ENCODE data around the gene BORCS5.
"Not testable (repeated sequence)": the region's sequence is repeated elsewhere in the genome, so short reads cannot be mapped to it uniquely, and the experiment has no call there.

BORCS5 gene

DNA sequence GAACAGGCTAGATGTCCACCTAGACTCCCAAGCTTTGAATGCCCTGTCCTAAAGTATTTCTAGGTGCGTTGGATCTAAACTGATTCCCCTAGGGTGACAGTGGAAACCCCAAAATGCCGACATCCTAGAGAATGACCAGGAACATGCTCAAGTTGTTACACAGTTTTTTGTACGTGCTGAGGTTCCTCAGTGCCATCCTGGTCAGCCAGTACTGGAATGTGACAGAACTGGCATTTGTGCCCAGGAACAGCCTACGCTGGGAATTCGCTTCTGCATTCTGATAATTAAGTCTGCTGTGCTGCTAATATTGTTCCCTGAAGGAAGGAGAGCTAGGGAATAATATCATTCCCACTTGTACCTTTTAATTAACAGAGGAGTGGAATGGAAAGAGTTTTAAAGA is 40.3 kb downstream of the BORCS5 start:
- DNase-seq = no peak

- DNase-seq = no peak
Observed at GRCh38 chr12:12398026-12398859, 41.4 kb downstream of the BORCS5 start.

DNA sequence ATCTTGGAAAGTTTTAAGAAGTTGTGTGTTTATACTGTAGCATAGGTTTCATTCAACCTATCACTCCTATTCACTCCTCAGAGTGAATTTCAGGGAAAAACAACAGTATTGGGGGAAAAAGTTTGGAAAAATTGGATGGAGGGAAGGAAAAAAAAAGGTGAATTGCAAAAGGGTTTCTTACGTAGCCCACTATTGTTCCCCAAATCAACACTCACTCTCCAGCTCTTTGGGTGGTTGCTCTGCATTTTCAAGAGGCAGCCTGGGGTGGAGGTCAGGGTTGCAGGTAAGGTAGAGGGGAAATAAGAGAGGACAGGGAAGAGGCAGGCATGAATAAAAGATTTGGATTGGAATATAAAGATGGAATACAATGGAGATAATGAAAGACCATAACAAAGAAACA is 42.3 kb downstream of the BORCS5 start:
- DNase-seq = no peak

DNA sequence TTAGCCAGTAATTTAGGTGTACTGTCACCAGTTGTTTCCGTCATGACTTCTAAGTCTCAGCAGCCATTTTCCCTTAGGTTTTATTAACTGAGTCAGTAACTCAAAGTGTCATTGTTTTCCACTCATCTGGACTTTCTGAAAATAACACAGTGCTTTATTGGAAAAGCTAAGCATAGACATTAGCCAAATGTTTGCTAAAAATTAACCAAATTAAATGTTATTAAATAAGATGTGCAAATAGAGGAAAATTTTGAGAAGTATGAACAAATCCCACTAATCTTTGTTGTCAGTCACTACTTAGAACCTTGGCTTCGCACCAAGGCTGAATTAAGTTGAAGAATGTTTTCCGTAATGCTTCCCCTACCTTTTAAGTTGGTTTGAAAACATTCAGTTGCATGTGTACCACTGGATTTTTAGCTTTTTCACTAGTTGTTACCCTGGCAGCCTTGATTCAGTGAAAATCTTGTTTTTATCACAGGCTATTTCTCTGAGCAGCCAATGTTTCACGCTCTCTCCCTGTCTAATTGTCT is 43.0 kb downstream of the BORCS5 start:
- no peak for DNase-seq

DNA sequence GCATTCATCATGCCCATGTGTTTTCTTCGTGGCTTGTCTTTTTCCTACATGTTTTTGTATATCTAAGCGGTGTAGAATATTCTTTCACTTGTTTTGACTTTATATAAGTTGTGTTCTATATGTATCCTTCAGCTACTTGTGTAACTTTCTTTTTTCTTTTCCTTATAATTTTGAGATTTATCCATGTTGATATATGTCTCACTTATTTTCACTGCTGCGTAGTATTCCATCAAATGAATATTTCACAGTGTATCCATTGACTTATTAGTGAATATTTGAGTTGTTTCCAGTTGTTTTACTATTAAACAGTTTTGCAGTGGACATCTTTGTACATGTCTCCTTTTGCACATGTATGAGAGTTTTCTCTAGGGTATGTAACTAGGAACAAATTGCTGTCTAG is 43.9 kb downstream of the BORCS5 start:
- DNase-seq = no peak

- DNase-seq = no peak
Observed at GRCh38 chr12:12403264-12404248, 46.7 kb downstream of the BORCS5 start.

DNA sequence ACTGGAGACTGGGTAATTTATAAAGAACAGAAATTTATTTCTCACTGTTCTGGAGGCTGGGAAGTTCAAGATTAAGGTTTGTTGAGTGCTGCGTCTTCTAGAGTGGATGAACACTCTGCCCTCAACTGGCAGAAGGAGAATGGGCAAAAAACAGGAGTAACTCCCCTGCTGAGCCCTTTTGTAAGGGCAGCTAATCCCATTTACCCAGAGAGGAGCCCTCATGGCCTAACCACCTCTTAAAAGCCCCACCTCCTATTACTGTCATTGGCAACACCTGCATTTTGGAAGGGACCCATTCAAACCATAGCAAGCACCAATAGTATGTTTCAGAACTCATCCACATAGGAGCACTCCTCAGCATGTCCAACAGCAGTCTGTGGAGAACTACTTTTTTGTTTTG is 47.4 kb downstream of the BORCS5 start:
- no peak for DNase-seq

GRCh38 chr12:12405882-12406281 is 49.0 kb downstream of the BORCS5 start:
- no peak for DNase-seq

- DNase-seq = no peak
Observed at GRCh38 chr12:12406762-12407161, 49.9 kb downstream of the BORCS5 start.

DNA sequence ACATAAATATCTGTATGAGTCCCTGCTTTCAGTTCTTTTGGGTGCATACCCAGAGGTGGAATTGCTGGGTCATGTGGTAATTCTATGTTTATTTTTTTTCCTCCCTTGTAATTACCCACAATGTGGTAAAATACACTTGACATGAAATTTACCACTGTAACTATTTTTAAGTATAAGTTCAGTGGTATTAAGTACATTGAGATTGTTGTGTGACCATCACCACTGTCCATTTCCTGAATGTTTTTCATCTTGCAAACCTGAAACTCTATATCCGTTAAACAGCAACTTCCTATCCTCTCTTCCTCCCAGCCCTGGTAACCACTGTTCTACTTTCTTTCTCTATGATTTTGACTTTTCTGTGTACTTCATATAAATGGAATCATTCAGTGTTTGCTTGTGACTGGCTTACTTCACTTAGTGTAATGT is 51.4 kb downstream of the BORCS5 start:
- DNase-seq = no peak

- not testable (repeated sequence) for DNase-seq
Observed at GRCh38 chr12:12409337-12409736, 52.5 kb downstream of the BORCS5 start.

DNA sequence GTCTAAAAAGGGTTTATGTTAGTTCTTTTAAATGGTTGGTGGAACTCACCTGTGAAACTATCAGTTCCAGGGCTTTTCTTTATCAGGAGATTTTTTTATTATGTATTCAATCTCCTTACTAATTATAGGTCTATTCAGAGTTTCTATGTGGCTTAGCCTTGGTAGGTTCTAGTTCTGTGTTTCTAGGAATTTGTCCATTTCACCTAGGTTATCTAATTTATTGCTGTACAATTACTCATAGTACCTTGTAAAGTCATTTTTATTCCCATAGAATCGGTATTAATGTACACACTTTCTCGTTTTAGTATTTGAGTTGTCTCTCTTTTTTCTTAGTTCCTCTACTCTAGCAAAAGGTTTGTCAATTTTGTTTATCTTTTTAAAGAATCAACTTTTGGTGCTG is 59.0 kb downstream of the BORCS5 start:
- no peak for DNase-seq

DNA sequence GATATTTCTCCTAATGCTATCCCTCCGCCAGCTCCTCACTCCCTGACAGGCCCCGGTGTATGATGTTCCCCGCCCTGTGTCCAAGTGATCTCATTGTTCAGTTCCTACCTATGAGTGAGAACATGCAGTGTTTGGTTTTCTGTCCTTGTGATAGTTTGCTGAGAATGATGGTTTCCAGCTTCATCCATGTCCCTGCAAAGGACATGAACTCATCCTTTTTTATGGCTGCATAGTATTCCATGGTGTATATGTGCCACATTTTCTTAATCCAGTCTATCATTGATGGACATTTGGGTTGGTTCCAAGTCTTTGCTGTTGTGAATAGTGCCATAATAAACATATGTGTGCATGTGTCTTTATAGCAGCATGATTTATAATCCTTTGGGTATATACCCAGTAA is 62.3 kb downstream of the BORCS5 start:
- not testable (repeated sequence) for DNase-seq

DNA sequence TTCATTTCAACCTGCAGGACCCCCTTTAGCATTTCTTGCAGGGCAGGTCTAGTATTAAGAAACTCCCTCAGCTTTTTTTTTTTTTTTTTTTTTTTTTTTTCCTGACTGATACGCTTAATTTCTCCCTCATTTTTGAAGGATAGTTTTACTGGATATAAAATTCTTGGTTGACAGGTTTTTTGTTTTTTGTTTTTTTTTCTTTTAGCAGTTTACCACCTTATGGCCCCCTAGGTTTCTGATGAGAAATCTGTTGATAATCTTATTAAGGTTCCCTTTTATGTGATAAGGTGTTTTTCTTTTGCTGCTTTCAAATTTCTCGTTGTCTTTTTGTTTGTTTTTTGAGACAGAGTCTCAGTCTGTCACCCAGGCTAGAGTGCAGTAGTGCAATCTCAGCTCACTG is 66.5 kb downstream of the BORCS5 start:
- DNase-seq = no peak

GRCh38 chr12:12425001-12425400 is 68.1 kb downstream of the BORCS5 start:
- no peak for DNase-seq

- DNase-seq = no peak
Observed at GRCh38 chr12:12425616-12426015, 68.7 kb downstream of the BORCS5 start.

- DNase-seq = no peak
Observed at GRCh38 chr12:12427568-12427967, 70.7 kb downstream of the BORCS5 start.

- DNase-seq = no peak
Observed at GRCh38 chr12:12428047-12428446, 71.2 kb downstream of the BORCS5 start.

DNA sequence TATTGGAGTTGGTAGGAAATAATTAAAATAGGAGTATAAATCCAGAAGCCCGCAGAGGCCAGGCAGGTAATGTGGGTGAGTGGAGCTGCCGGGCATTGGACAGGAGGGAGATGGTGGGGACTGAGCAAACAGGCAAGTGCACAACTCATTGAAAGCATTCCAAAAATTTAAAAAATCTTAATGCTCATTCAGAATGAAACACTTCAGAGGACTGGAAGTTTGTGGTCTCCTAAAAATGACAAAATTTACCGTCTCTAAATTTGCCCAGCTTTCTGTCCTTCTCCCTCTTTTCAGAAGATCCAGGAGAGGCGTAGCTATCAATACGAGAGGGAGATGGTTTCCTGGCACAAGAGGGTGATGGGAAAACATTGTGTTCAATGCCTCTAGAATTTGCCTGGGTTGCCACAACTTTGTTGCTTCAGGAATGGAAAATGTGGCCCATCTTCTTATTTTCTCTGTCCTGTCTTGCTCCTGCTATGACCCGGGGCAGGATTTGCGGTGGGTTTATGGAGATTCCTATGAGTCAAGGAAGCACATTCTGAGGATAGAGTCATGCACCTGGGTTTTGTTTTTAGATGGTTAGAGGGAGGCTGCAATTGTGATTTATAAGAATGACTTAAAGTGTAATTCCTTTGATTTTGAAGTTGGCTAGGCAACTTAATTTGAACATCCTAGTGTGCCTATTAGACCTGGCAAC is 72.2 kb downstream of the BORCS5 start:
- no peak for DNase-seq

DNA sequence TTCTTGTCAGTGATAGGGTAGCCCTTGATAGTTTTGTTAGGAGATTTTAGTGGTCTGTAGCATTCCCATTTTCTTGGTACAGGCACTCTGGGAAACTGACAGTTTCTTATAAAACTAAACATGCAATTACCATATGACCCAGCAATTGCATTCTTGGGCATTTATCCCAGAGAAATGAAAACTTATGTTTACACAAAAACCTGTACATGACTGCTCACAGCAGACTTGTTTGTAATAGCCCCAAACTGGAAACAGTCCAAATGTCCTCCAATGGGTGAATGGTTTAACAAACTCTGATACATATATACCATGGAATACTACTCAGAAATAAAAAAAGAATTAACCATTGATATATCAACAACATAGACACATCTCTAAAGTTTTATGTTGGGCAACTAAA is 75.5 kb downstream of the BORCS5 start:
- no peak for DNase-seq

GRCh38 chr12:12433203-12433731 is 76.4 kb downstream of the BORCS5 start:
- no peak for DNase-seq

DNA sequence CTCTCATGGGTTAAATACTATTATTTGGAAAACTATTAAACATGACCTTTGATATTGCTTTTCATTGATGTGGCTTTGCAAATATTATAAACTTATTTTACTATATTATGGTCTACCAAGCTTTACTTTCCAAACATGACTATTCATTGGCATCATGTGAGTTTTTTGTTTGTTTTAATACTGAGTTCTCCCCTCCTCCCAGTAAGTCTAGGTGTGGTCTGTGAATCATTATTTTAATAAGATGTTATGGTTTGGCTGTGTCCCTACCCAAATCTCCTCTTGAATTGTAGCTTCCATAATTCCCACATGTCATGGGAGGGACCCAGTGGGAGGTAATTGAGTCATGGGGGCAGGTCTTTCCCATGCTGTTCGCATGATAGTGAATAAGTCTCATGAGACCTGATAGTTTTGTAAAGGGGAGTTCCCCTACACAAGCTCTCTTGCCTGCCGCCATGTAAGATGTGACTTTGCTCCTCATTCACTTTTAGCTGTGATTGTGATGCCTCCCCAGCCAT is 80.0 kb downstream of the BORCS5 start:
- DNase-seq = no peak
